Stimulated activated CD4-positive, alpha-beta T cell treated with anti-CD3 and anti-CD28 coated beads, Interleukin-2, amount 100 ng/mL, for 4 hours (primary cell): ENCODE measurements around the gene CYP2D6.
A peak's percentile ranks its signal among the peaks of the same experiment; 100 is the strongest.

ENCODE experiments used
- DNase-seq: peaks from one replicate; pipeline ENCODE4 v3.0.0-alpha.2; 2020; ENCODE audit warnings: low read depth

Gene CYP2D6

GRCh38 chr22:42084874-42085273 lies 45.7 kb downstream of the CYP2D6 start:
- no peak for DNase-seq

- no peak for DNase-seq
Observed at GRCh38 chr22:42083119-42083518, 47.5 kb downstream of the CYP2D6 start.

- DNase-seq: no peak
Observed at GRCh38 chr22:42080287-42080686, 50.3 kb downstream of the CYP2D6 start.

GRCh38 chr22:42079319-42080251 lies 51.0 kb downstream of the CYP2D6 start, which contains the start of gene SMDT1:
SMDT1 (plus strand) TSS chr22:42079700; CDS start chr22:42079769, 69 bp downstream.
- peak; percentile 98 for DNase-seq

GRCh38 chr22:42078469-42079318 lies 51.9 kb downstream of the CYP2D6 start:
- no peak for DNase-seq

GRCh38 chr22:42077486-42078125 lies 53.0 kb downstream of the CYP2D6 start:
- no peak for DNase-seq

GRCh38 chr22:42076764-42077485 lies 53.7 kb downstream of the CYP2D6 start:
- DNase-seq: no peak
